Measurements from ENCODE around the gene AGAP5.
"Not testable (repeated sequence)": the region's sequence is repeated elsewhere in the genome, so short reads cannot be mapped to it uniquely, and the experiment has no call there.

The AGAP5 gene

GRCh38 chr10:73713912-73714311 lies 16.0 kb upstream of the AGAP5 start:
- H3K9me3 ChIP-seq (ENCODE audit: control insufficient read depth, insufficient read depth, low read depth, low read length); H3K27ac ChIP-seq (ENCODE audit: low read depth, low read length); H3K9ac ChIP-seq (ENCODE audit: low read length); H3K4me1 ChIP-seq (ENCODE audit: control insufficient read depth, insufficient read depth, low read length); H3K27me3 ChIP-seq (ENCODE audit: control insufficient read depth, insufficient read depth, low read length); H3K4me3 ChIP-seq (ENCODE audit: low read depth, low read length): not testable (repeated sequence)
- H3K36me3 ChIP-seq (ENCODE audit: control insufficient read depth, insufficient read depth, low read length): peaks cover 34% of the 10 kb centered on the region

GRCh38 chr10:73711683-73712082 lies 13.8 kb upstream of the AGAP5 start:
- H3K4me3 ChIP-seq (ENCODE audit: low read depth, low read length); H3K27me3 ChIP-seq (ENCODE audit: control insufficient read depth, insufficient read depth, low read length); H3K4me1 ChIP-seq (ENCODE audit: control insufficient read depth, insufficient read depth, low read length); H3K27ac ChIP-seq (ENCODE audit: low read depth, low read length); H3K9ac ChIP-seq (ENCODE audit: low read length); H3K9me3 ChIP-seq (ENCODE audit: control insufficient read depth, insufficient read depth, low read depth, low read length): not testable (repeated sequence)
- H3K36me3 ChIP-seq (ENCODE audit: control insufficient read depth, insufficient read depth, low read length): peaks cover 12% of the 10 kb centered on the region

DNA sequence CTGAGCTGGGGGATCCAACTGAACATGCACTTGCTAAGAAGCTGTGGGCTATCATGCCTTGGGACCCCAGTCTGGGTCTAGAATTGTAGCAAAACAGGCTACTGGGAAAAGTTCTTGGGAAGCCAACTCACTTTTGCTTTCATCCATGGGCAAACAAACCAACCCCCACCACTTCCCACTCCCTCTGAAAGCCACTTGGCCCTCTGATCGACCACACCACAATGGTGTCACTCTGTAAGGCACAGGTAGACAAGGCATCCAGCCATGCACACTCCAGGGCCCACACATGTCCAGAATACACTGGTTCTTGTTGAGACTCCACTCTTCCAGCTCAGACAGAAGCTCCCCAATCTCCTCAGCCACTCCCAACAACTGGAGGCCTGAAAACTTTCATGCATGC lies 10.2 kb upstream of the AGAP5 start:
- not testable (repeated sequence) for H3K9ac ChIP-seq (ENCODE audit: low read length); H3K36me3 ChIP-seq (ENCODE audit: control insufficient read depth, insufficient read depth, low read length); H3K4me1 ChIP-seq (ENCODE audit: control insufficient read depth, insufficient read depth, low read length); H3K4me3 ChIP-seq (ENCODE audit: low read depth, low read length); H3K9me3 ChIP-seq (ENCODE audit: control insufficient read depth, insufficient read depth, low read depth, low read length); H3K27me3 ChIP-seq (ENCODE audit: control insufficient read depth, insufficient read depth, low read length); H3K27ac ChIP-seq (ENCODE audit: low read depth, low read length)

GRCh38 chr10:73707628-73708027 lies 9.7 kb upstream of the AGAP5 start:
- H3K4me1 ChIP-seq (ENCODE audit: control insufficient read depth, insufficient read depth, low read length); H3K36me3 ChIP-seq (ENCODE audit: control insufficient read depth, insufficient read depth, low read length): not testable (repeated sequence)

DNA sequence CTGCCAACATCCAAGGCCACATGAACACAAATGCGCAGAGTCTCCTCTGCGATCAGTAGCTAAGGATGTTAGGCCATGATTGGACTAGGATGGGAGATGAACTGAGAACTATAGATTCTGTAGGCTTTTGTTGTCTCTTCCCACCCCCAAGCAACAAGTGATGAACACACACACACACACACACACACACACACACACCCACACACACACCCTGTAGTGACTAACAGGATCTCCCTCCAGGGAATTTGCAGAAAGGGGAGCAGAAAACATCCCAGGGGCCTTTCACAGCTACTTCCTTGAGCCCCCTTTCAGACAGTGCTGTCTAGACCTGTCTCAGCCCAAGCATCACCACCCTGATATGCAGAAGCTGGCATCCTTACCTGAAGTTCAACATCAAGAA lies 8.6 kb upstream of the AGAP5 start:
- H3K36me3 ChIP-seq (ENCODE audit: control insufficient read depth, insufficient read depth, low read length); H3K27ac ChIP-seq (ENCODE audit: low read depth, low read length); H3K27me3 ChIP-seq (ENCODE audit: control insufficient read depth, insufficient read depth, low read length); H3K4me3 ChIP-seq (ENCODE audit: low read depth, low read length); H3K4me1 ChIP-seq (ENCODE audit: control insufficient read depth, insufficient read depth, low read length); H3K9ac ChIP-seq (ENCODE audit: low read length); H3K9me3 ChIP-seq (ENCODE audit: control insufficient read depth, insufficient read depth, low read depth, low read length): not testable (repeated sequence)

More at GRCh38 chr10:73707628-73708027, 9.7 kb upstream of the AGAP5 start:
- not testable (repeated sequence) for H3K27ac ChIP-seq (ENCODE audit: low read depth, low read length); H3K9ac ChIP-seq (ENCODE audit: low read length); H3K27me3 ChIP-seq (ENCODE audit: control insufficient read depth, insufficient read depth, low read length); H3K4me3 ChIP-seq (ENCODE audit: low read depth, low read length); H3K9me3 ChIP-seq (ENCODE audit: control insufficient read depth, insufficient read depth, low read depth, low read length)

GRCh38 chr10:73705506-73706072 lies 7.7 kb upstream of the AGAP5 start:
- not testable (repeated sequence) for H3K9ac ChIP-seq (ENCODE audit: low read length); H3K27ac ChIP-seq (ENCODE audit: low read depth, low read length); H3K9me3 ChIP-seq (ENCODE audit: control insufficient read depth, insufficient read depth, low read depth, low read length); H3K36me3 ChIP-seq (ENCODE audit: control insufficient read depth, insufficient read depth, low read length); H3K4me3 ChIP-seq (ENCODE audit: low read depth, low read length); H3K4me1 ChIP-seq (ENCODE audit: control insufficient read depth, insufficient read depth, low read length); H3K27me3 ChIP-seq (ENCODE audit: control insufficient read depth, insufficient read depth, low read length)

DNA sequence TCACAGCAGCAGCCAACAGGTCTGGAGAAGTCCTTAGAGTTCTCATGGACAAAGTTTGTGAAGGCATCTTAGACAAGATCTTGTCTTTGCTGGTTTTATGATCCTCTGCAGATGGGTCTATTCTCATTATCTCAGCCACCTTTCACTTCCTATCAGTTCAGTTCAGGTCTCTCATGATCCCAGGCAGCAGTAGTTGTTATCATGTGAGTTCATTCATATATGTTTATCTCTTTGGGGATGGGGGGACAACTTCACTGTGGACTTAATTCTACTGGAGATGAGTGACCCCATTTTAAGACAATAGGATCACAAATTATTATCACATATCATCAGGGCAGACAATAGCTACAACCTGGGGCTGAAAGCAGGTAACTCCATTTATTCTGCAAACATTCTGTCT lies 6.0 kb upstream of the AGAP5 start:
- not testable (repeated sequence) for H3K4me1 ChIP-seq (ENCODE audit: control insufficient read depth, insufficient read depth, low read length); H3K9me3 ChIP-seq (ENCODE audit: control insufficient read depth, insufficient read depth, low read depth, low read length); H3K36me3 ChIP-seq (ENCODE audit: control insufficient read depth, insufficient read depth, low read length); H3K27me3 ChIP-seq (ENCODE audit: control insufficient read depth, insufficient read depth, low read length); H3K9ac ChIP-seq (ENCODE audit: low read length); H3K27ac ChIP-seq (ENCODE audit: low read depth, low read length); H3K4me3 ChIP-seq (ENCODE audit: low read depth, low read length)

DNA sequence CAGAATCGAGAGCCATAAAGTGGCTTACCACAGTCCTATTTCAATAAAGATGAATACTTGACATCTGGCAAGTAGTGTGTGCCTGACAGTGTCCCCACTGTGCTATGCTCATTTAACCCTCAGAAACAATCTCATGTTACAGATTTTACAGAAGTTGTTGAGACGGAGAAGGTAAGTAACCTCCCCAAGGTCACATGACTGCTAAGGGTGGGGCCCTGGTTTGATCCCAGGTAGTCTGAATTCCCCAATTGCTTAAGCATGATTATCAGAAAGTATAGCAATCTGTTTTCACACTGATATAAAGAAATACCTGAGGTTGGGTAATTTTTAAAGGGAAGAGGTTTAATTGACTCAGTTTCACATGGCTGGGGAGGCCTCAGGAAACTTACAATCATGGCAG lies 910 bp upstream of the AGAP5 start:
- not testable (repeated sequence) for H3K9ac ChIP-seq (ENCODE audit: low read length); H3K36me3 ChIP-seq (ENCODE audit: control insufficient read depth, insufficient read depth, low read length); H3K9me3 ChIP-seq (ENCODE audit: control insufficient read depth, insufficient read depth, low read depth, low read length); H3K27ac ChIP-seq (ENCODE audit: low read depth, low read length); H3K4me3 ChIP-seq (ENCODE audit: low read depth, low read length); H3K27me3 ChIP-seq (ENCODE audit: control insufficient read depth, insufficient read depth, low read length); H3K4me1 ChIP-seq (ENCODE audit: control insufficient read depth, insufficient read depth, low read length)

GRCh38 chr10:73695302-73695701 lies 2.6 kb downstream of the AGAP5 start:
- not testable (repeated sequence) for H3K4me1 ChIP-seq (ENCODE audit: control insufficient read depth, insufficient read depth, low read length); H3K27me3 ChIP-seq (ENCODE audit: control insufficient read depth, insufficient read depth, low read length); H3K9me3 ChIP-seq (ENCODE audit: control insufficient read depth, insufficient read depth, low read depth, low read length); H3K36me3 ChIP-seq (ENCODE audit: control insufficient read depth, insufficient read depth, low read length); H3K4me3 ChIP-seq (ENCODE audit: low read depth, low read length); H3K9ac ChIP-seq (ENCODE audit: low read length); H3K27ac ChIP-seq (ENCODE audit: low read depth, low read length)

DNA sequence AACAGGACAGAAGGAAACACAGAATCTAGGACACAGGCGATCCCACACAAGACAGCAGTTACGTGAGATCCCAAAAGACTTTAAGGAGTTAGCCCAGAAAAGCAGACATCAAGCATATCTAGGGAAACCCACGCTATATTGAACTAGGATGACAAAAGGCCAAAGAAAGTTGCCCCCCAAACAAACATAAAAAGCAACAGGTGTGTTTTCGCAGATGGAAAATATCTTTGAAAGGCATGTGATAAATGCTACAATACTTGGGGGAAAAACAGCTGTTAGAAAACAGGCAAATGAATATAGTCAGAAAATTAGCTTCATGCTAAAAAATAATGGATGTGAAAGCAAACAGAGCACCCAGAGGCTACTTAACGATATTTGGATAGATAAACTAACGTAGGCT lies 7.2 kb downstream of the AGAP5 start:
- H3K27me3 ChIP-seq (ENCODE audit: control insufficient read depth, insufficient read depth, low read length); H3K27ac ChIP-seq (ENCODE audit: low read depth, low read length); H3K36me3 ChIP-seq (ENCODE audit: control insufficient read depth, insufficient read depth, low read length); H3K9ac ChIP-seq (ENCODE audit: low read length); H3K9me3 ChIP-seq (ENCODE audit: control insufficient read depth, insufficient read depth, low read depth, low read length); H3K4me3 ChIP-seq (ENCODE audit: low read depth, low read length); H3K4me1 ChIP-seq (ENCODE audit: control insufficient read depth, insufficient read depth, low read length): not testable (repeated sequence)

DNA sequence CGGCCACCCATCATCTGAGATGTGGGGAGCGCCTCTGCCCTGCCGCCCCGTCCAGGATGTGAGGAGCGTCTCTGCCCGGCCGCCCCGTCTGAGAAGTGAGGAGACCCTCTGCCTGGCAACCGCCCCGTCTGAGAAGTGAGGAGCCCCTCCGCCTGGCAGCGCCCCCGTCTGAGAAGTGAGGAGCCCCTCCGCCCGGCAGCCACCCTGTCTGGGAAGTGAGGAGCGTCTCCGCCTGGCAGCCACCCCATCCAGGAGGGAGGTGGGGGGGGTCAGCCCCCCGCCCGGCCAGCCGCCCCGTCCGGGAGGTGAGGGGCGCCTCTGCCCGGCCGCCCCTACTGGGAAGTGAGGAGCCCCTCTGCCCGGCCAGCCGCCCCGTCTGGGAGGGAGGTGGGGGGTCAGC lies 8.3 kb downstream of the AGAP5 start:
- H3K9ac ChIP-seq (ENCODE audit: low read length); H3K36me3 ChIP-seq (ENCODE audit: control insufficient read depth, insufficient read depth, low read length); H3K27me3 ChIP-seq (ENCODE audit: control insufficient read depth, insufficient read depth, low read length); H3K4me1 ChIP-seq (ENCODE audit: control insufficient read depth, insufficient read depth, low read length); H3K27ac ChIP-seq (ENCODE audit: low read depth, low read length); H3K9me3 ChIP-seq (ENCODE audit: control insufficient read depth, insufficient read depth, low read depth, low read length); H3K4me3 ChIP-seq (ENCODE audit: low read depth, low read length): not testable (repeated sequence)

DNA sequence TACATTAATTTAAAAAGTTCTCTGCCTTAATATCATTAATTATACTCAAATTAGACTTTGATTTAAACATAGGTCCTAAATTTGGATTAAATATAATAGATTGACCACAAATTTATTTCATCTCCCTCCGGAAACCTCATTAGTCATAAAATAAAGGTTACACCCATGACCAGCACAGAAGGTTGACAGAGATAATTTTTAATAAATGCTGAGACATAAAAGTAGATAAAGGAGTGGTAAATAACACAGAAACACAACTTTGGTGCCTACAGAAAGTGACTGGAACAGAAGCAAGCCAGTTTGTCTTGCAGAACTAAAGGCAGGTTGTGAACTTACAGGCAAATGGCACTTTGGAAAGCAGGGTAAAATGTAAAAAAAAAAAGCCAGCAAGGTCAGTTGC lies 10.3 kb downstream of the AGAP5 start:
- not testable (repeated sequence) for H3K4me3 ChIP-seq (ENCODE audit: low read depth, low read length); H3K9ac ChIP-seq (ENCODE audit: low read length); H3K36me3 ChIP-seq (ENCODE audit: control insufficient read depth, insufficient read depth, low read length); H3K4me1 ChIP-seq (ENCODE audit: control insufficient read depth, insufficient read depth, low read length); H3K27me3 ChIP-seq (ENCODE audit: control insufficient read depth, insufficient read depth, low read length); H3K27ac ChIP-seq (ENCODE audit: low read depth, low read length); H3K9me3 ChIP-seq (ENCODE audit: control insufficient read depth, insufficient read depth, low read depth, low read length)
